Endothelial cell (in vitro differentiated cells): ENCODE measurements around the gene RAB28. TPM values are rescaled to one million over a fixed set of nuclear protein-coding genes. Genes with fewer than 3 reads are reported as not detected.

ENCODE experiments used
- DNase-seq: peaks from one replicate; pipeline ENCODE4 v3.0.0; 2021; ENCODE audit warnings: low spot score
- H3K27ac Mint-ChIP-seq: one replicate; pipeline ENCODE4 v1.8.0; 2021; ENCODE audit warnings: mixed read lengths, inconsistent platforms; ENCODE audit not compliant: unreplicated experiment
- H3K27me3 Mint-ChIP-seq: one replicate; pipeline ENCODE4 v1.8.0; 2021; ENCODE audit warnings: mild to moderate bottlenecking, moderate library complexity, mixed read lengths, inconsistent platforms; ENCODE audit not compliant: unreplicated experiment
- H3K36me3 Mint-ChIP-seq: one replicate; pipeline ENCODE4 v1.8.0; 2021; ENCODE audit warnings: mild to moderate bottlenecking, low read depth, mixed read lengths, inconsistent platforms; ENCODE audit not compliant: unreplicated experiment
- H3K4me1 Mint-ChIP-seq: one replicate; pipeline ENCODE4 v1.8.0; 2021; ENCODE audit warnings: mild to moderate bottlenecking, mixed read lengths, inconsistent platforms; ENCODE audit not compliant: unreplicated experiment
- H3K4me3 Mint-ChIP-seq: one replicate; pipeline ENCODE4 v1.8.0; 2021; ENCODE audit warnings: mild to moderate bottlenecking, mixed read lengths, inconsistent platforms; ENCODE audit not compliant: unreplicated experiment
- H3K9me3 Mint-ChIP-seq: one replicate; pipeline ENCODE4 v1.8.0; 2021; ENCODE audit warnings: mixed read lengths, inconsistent platforms; ENCODE audit not compliant: unreplicated experiment
- CTCF ChIP-seq: fragments of 200-600 bp; sonication (generic); IDR thresholded peaks from one replicate; pipeline ENCODE4 v1.5.0; 2021; ENCODE audit warnings: antibody characterized with exemption; ENCODE audit not compliant: unreplicated experiment
- total RNA-seq: library from RNA; stranded (reverse); fragmentation: NEBNext Ultra II Directional; extraction: Animal tissue kit (Norgen Biotek cat#: 25700); gene quantifications from one replicate; pipeline ENCODE4 v1.2.1, GENCODE V29; 2021; ENCODE audit not compliant: unreplicated experiment

The RAB28 gene
- total RNA-seq, 1 donor from 2014 or later = 17.5 TPM

DNA sequence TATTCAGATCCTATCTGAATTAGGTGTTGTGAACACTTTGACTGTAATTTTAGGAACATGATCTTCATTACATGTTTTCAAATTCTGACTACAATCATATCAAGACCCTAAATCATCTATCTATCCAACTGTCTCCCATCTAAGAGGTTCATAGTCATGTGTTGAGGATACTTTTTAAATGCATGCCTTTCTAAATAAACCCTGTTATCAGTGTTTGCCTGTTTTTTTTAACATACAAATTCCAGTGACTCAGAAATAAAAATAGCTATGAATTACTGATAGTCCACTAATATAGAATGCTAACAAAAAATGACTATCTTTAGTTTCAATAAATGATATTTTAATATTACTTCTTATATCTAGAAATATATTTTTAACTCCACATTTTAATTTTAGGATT is 8.0 kb downstream of the RAB28 start:
- no peaks in the 10 kb centered on the region for H3K27me3 Mint-ChIP-seq
- no peak for TF ChIP-seq CTCF
- H3K9me3 Mint-ChIP-seq = no peaks in the 10 kb centered on the region
- no peak overlapping the region for H3K27ac Mint-ChIP-seq
- no peak for DNase-seq
- H3K4me1 Mint-ChIP-seq = peaks cover under 1% of the 10 kb centered on the region
- no peak overlapping the region for H3K4me3 Mint-ChIP-seq
- H3K36me3 Mint-ChIP-seq = no peaks in the 10 kb centered on the region

DNA sequence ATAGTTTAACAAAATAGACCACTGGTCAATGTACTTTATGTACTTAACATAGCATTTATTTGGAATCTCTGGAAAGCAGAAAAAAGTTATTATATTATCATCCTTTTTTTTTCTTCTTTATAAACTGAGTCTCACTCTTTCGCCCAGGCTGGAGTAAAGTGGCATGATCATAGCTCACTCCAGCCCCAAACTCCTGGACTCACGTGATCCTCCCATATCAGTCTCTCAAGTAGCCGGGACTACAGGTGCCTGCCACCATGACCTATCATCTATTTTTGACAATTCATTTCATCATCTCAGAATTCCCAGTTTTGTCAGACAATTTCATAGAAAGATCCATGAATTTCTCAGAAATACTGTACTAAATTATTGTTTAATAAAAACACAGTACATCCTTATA is 12.7 kb downstream of the RAB28 start:
- TF ChIP-seq CTCF = no peak
- Mint-ChIP-seq H3K27me3 (no peaks in the 10 kb centered on the region), H3K4me3 (no peak overlapping the region), H3K4me1 (no peaks in the 10 kb centered on the region), H3K9me3 (no peaks in the 10 kb centered on the region), H3K27ac (no peak overlapping the region), H3K36me3 (no peaks in the 10 kb centered on the region)
- no peak for DNase-seq

DNA sequence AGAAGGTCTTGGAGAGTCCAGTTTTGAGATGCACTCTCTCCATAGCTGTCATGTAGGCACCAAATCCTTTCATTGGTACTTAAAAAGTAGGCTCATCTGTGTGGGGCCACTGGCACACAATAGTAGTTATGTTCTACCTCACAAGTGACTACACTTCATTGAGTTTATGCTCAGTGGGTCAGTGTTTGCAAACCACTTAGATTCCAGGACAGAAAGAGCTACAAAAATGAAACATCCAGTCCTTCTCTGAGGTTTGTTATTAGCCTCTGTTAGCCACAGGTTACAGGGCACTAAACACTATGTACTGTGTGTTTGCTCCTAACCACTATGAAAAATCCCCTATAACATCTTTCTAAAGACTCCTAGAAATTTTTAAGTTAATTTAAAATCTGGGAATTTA is 13.8 kb downstream of the RAB28 start:
- Mint-ChIP-seq H3K9me3 (no peaks in the 10 kb centered on the region), H3K27me3 (no peaks in the 10 kb centered on the region), H3K4me3 (no peak overlapping the region), H3K4me1 (no peaks in the 10 kb centered on the region), H3K36me3 (no peaks in the 10 kb centered on the region), H3K27ac (no peak overlapping the region)
- no peak for TF ChIP-seq CTCF
- no peak for DNase-seq

DNA sequence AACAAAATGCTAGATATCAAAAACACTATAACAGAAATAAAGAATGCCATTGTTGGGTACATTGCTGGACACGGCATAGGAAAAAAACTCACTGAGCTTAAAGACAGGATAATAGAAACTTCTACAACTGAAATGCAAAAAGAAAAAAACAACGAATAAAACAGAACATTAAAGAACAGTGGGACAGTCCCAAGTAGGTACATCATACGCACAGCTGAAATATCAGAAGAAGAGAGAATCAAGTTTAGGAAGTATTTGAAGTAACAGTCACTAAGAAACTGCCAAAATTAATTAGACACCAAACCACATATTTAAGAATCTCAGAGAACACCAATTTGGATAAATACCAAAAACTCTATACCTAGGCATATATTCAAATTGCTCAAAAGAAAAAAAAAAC is 19.2 kb downstream of the RAB28 start:
- no peak for TF ChIP-seq CTCF
- H3K4me1 Mint-ChIP-seq = no peaks in the 10 kb centered on the region
- H3K4me3 Mint-ChIP-seq = no peak overlapping the region
- H3K27ac Mint-ChIP-seq = no peak overlapping the region
- no peaks in the 10 kb centered on the region for H3K27me3 Mint-ChIP-seq
- no peak for DNase-seq
- H3K36me3 Mint-ChIP-seq = no peaks in the 10 kb centered on the region
- H3K9me3 Mint-ChIP-seq = no peaks in the 10 kb centered on the region

DNA sequence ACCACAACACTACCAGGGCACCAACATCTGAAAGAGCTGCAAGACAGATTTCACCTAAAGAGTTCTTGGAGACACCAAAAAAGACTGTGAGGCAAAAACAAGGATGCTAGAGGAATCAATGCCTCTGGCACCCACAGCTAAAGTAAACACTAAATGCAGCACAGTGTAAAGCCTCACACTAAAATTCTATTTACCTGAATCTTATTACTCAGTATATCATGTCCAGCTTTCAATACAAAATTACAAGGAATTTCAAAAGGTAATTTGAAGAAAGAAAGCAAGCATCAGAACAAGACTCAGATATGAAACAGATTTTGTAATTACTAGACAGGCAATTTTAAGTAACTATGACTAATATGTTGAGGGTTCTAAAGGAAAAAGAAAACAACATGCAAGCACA is 19.6 kb downstream of the RAB28 start:
- Mint-ChIP-seq H3K4me1 (no peaks in the 10 kb centered on the region), H3K27me3 (no peaks in the 10 kb centered on the region), H3K27ac (no peak overlapping the region), H3K4me3 (no peak overlapping the region), H3K36me3 (no peaks in the 10 kb centered on the region), H3K9me3 (no peaks in the 10 kb centered on the region)
- TF ChIP-seq CTCF = no peak
- DNase-seq = no peak
